ENCODE measurements around the gene LTB4R2. TPM values are rescaled to one million over a fixed set of nuclear protein-coding genes. Genes with fewer than 3 reads are reported as not detected.

The LTB4R2 gene
- total RNA-seq, 2 experiments from 2014 or later: 9.6 to 12.0 TPM

DNA sequence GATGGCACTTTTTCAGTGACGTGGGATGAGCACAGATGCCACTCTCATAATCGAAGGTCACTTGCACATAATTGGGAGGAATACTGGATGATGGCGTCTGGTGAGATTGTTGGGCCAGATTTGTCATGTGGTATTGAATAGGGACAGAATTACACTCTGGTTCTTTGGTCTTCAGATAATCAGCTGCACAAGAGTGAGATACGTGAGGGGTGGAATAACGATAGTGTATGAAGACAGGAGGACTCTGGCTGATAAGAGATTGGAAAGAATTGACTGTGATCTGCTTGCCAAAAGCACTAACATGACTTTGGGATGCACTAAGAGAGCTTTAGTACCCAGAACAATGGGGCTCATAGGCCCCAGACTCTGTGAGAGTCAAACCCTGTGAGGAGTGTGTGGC is 31.5 kb upstream of the LTB4R2 start:
- intact Hi-C loops (cut with micrococcal nuclease): no loop called here
- H3K27me3 Mint-ChIP-seq: no peaks in the 10 kb centered on the region
- TF ChIP-seq, protein P1, sequence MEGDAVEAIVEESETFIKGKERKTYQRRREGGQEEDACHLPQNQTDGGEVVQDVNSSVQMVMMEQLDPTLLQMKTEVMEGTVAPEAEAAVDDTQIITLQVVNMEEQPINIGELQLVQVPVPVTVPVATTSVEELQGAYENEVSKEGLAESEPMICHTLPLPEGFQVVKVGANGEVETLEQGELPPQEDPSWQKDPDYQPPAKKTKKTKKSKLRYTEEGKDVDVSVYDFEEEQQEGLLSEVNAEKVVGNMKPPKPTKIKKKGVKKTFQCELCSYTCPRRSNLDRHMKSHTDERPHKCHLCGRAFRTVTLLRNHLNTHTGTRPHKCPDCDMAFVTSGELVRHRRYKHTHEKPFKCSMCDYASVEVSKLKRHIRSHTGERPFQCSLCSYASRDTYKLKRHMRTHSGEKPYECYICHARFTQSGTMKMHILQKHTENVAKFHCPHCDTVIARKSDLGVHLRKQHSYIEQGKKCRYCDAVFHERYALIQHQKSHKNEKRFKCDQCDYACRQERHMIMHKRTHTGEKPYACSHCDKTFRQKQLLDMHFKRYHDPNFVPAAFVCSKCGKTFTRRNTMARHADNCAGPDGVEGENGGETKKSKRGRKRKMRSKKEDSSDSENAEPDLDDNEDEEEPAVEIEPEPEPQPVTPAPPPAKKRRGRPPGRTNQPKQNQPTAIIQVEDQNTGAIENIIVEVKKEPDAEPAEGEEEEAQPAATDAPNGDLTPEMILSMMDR (IDR thresholded peaks at IDR 0.05): no peak
- ATAC-seq: no peak
- H3K4me1 Mint-ChIP-seq (ENCODE audit: low read depth): peaks cover 54% of the 10 kb centered on the region
- peaks cover 7% of the 10 kb centered on the region for H3K36me3 Mint-ChIP-seq (ENCODE audit: low read depth)
- H3K9me3 Mint-ChIP-seq: peaks cover 3% of the 10 kb centered on the region
- H3K4me3 Mint-ChIP-seq: no peak overlapping the region
- ChIA-PET CTCF (interaction anchor here (0.9 to 8.1 kb wide), 9 partner anchors 13 to 153 kb away, joined by 3 to 85 read pairs (median 12); partner anchors contain the start of genes CHMP4A, CIDEB, DHRS1 and KHNYN), POLR2A (interaction anchor here (1.8 to 3.3 kb wide), 3 partner anchors 12 to 34 kb away, joined by 5 to 14 read pairs (median 9); partner anchors contain the start of genes DHRS1 and NOP9)
- DNase-seq: no peak
- peak overlapping the region; percentile 77 for H3K27ac Mint-ChIP-seq

DNA sequence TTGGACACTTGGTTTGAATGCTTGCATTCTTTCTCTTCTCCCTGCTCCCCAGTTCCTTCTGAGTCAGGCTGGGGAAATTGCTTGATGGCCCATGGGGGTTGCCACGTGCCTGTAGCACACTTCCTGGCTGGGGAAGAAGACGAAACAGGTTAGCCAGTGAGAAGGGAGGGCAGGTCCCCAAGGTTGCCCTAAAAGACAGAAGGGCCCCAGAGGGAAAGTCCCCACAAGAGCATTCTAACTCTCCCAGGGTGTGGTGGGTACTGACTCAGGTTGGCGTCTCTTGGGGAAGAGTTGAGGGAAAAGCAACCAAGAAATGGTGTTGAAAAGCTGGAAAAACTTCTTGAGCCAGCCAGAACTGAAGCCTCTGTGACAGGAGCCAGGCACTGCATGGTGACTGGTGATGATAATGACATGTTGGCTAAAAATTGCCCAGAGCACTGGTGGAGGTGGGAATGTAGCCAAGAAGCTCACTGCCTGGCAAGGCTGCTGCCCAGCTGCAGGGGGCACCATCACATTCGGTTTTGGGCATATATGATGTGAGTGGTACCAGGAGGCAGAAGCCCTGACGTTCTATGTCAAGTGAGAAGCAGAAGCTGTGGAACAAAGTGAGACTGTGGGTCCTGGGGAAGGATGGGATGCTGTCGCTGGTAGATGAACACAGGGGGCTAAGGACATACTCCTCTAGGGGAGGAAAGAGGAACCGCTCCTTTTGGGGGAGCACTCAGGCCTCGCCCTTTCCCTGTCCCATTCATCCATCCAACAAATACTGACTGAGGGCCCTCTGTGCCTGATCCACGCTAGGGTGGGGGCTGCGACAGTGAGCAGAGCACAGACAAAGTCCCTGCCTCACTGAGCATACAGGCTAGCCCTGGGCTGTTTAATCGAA is 30.4 kb upstream of the LTB4R2 start:
- Mint-ChIP-seq H3K9me3 (peaks cover 3% of the 10 kb centered on the region), H3K27me3 (no peaks in the 10 kb centered on the region), H3K36me3 (ENCODE audit: low read depth) (peaks cover 7% of the 10 kb centered on the region), H3K4me1 (ENCODE audit: low read depth) (peaks cover 44% of the 10 kb centered on the region), H3K4me3 (no peak overlapping the region), H3K27ac (peak overlapping the region; percentile 77)
- ATAC-seq (peak; percentile 88), DNase-seq (peak; percentile 76)
- intact Hi-C loops (cut with micrococcal nuclease): no loop called here
- TF ChIP-seq, protein P1 (IDR thresholded peaks at IDR 0.05): peak; percentile 53
- ChIA-PET POLR2A (interaction anchor here (1.0 to 3.3 kb wide), 6 partner anchors 9 to 67 kb away, joined by 3 to 14 read pairs (median 4); partner anchors contain the start of genes CHMP4A, DHRS1 and NOP9), CTCF (interaction anchor here (1.1 to 8.1 kb wide), 11 partner anchors 9 to 151 kb away, joined by 3 to 85 read pairs (median 9); partner anchors contain the start of genes CIDEB, DHRS1, IRF9 and KHNYN)

DNA sequence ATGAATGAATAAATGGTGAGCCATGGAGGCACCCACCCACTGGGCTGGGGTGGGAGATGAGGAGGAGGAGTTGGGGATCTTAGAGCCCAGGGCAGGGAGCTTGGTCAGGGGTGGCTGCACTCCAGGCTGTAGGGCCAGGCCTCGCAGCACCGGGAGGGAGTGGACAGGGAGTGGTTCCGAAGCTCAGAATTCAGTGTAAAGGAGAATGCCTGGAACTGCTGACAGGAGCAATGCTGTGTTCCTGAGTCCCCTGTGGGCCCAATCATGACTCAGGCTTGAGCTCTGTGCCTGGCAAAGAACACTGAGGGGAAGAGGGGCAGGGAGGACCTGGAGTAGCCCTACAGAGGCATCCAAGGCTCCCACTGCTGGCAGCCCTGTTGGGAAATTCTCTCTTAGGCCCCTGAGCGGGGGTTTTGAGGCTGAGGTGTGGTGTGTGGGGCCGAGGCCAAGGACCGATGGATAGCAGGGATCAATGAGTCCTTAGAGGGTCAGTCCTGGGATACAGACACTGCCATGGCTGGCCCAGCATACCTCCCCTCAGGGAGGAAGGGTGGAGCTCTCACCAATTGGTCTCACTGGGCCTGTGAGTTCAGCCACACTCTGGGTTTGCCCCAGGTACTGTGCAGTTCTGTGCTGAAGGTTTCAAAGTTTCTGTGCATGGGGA is 29.0 kb upstream of the LTB4R2 start:
- Mint-ChIP-seq H3K4me3 (no peak overlapping the region), H3K36me3 (ENCODE audit: low read depth) (peaks cover 7% of the 10 kb centered on the region), H3K27ac (no peak overlapping the region), H3K27me3 (no peaks in the 10 kb centered on the region), H3K9me3 (peaks cover 3% of the 10 kb centered on the region), H3K4me1 (ENCODE audit: low read depth) (peaks cover 45% of the 10 kb centered on the region)
- intact Hi-C loops (cut with micrococcal nuclease): no loop called here
- TF ChIP-seq, protein P1 (IDR thresholded peaks at IDR 0.05): no peak
- CTCF ChIA-PET: interaction anchor here (1.1 to 8.1 kb wide), 10 partner anchors 10 to 191 kb away, joined by 3 to 85 read pairs (median 10); partner anchors contain the start of genes CIDEB, DHRS1, IRF9 and KHNYN
- POLR2A ChIA-PET: interaction anchor here (0.8 to 3.3 kb wide), 5 partner anchors 8 to 68 kb away, joined by 3 to 14 read pairs (median 4); partner anchors contain the start of genes CHMP4A, DHRS1 and NOP9
- ATAC-seq: no peak
- DNase-seq: no peak

DNA sequence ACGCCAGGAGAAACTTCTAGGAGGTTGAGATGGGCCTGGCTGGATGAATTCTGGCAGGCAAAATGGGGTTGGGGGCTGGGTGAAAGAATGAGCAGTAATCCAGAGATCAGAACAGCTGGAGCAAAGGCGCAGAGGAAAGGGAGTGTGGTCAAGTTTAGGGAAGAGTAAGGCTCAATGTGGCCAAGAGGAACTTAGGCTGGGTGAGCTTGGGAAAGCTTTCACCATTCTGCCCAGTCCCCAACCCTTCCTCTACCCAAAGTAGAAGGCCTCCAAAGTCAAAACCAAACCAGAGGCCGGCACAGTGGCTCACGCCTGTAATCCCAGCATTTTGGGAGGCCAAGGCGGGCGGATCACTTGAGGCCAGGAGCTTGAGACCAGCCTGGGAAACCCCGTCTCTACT is 28.3 kb upstream of the LTB4R2 start:
- CTCF ChIA-PET: interaction anchor here (1.9 to 8.1 kb wide), 5 partner anchors 8 to 39 kb away, joined by 7 to 85 read pairs (median 47); partner anchors contain the start of genes CIDEB, DHRS1, LTB4R and LTB4R2
- H3K4me3 Mint-ChIP-seq: no peak overlapping the region
- TF ChIP-seq, protein P1 (IDR thresholded peaks at IDR 0.05): no peak
- intact Hi-C loops (cut with micrococcal nuclease): no loop called here
- POLR2A ChIA-PET: interaction anchor here (0.6 to 1.6 kb wide), 4 partner anchors 8 to 39 kb away, joined by 3 to 4 read pairs (median 4); partner anchors contain the start of gene TINF2
- H3K9me3 Mint-ChIP-seq: peaks cover 3% of the 10 kb centered on the region
- ATAC-seq: no peak
- H3K27me3 Mint-ChIP-seq: no peaks in the 10 kb centered on the region
- H3K4me1 Mint-ChIP-seq (ENCODE audit: low read depth): peaks cover 44% of the 10 kb centered on the region
- H3K27ac Mint-ChIP-seq: no peak overlapping the region
- H3K36me3 Mint-ChIP-seq (ENCODE audit: low read depth): peaks cover 7% of the 10 kb centered on the region
- no peak for DNase-seq

Data from activated CD8-positive, alpha-beta T cell treated with anti-CD3 and anti-CD28 coated beads for 36 hours (primary cell).